ENCODE measurements around the gene PALLD.

DNA sequence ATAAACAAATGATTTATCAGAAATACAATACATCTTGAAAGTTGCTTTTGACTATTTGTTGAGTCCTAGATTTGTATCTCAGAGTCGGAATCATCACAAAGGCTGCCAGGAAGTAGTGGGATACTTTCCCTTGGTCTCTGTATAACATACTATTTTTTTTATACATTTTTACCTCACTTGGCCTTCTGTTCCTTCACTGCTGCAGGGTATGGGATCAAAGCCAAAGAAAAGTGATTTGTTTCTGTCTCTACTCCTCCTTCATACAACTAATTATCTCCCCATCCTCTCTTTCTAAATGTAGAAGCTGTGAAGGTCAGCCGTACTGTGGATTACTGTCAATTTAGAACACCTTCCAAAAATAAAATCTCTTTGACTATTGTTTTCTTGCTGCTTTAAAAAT, 24.9 kb downstream of the PALLD start:
- TF ChIP-seq, protein P1, sequence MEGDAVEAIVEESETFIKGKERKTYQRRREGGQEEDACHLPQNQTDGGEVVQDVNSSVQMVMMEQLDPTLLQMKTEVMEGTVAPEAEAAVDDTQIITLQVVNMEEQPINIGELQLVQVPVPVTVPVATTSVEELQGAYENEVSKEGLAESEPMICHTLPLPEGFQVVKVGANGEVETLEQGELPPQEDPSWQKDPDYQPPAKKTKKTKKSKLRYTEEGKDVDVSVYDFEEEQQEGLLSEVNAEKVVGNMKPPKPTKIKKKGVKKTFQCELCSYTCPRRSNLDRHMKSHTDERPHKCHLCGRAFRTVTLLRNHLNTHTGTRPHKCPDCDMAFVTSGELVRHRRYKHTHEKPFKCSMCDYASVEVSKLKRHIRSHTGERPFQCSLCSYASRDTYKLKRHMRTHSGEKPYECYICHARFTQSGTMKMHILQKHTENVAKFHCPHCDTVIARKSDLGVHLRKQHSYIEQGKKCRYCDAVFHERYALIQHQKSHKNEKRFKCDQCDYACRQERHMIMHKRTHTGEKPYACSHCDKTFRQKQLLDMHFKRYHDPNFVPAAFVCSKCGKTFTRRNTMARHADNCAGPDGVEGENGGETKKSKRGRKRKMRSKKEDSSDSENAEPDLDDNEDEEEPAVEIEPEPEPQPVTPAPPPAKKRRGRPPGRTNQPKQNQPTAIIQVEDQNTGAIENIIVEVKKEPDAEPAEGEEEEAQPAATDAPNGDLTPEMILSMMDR (IDR thresholded peaks at IDR 0.05; ENCODE audit: poor library complexity, severe bottlenecking) = no peak
- no peak for TF ChIP-seq EZH2 (IDR thresholded peaks at IDR 0.05; ENCODE audit: borderline replicate concordance, insufficient read depth, low read length, poor library complexity, severe bottlenecking)
- TF ChIP-seq POLR2AphosphoS5 (IDR thresholded peaks at IDR 0.05) = no peak
- TF ChIP-seq TAF1 (IDR thresholded peaks at IDR 0.05; ENCODE audit: low read depth) = no peak
- TF ChIP-seq EP300 (conservative IDR thresholded peaks at IDR 0.05; ENCODE audit: poor library complexity, severe bottlenecking) = no peak
- no peak for TF ChIP-seq REST (IDR thresholded peaks at IDR 0.05; ENCODE audit: borderline replicate concordance)
